ENCODE results near the gene FAM110C. TPM values are rescaled to one million over a fixed set of nuclear protein-coding genes. Genes with fewer than 3 reads are reported as not detected.

FAM110C gene, protein sequence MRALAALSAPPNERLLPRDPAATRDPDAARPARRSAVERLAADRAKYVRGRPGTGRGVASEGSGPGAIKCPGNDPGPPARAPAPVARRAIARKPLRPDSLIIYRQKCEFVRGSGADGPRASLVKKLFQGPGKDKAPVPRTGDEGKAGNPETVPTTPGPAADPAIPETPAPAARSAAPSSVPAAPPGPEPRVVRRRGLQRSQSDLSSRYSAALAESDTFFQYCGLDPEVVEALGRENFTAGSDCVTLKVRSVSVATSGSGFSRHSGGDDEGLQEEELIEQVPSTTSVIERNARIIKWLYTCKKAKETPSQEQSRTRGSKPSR
- 10 to 100 TPM; 10.7 to 22.0 (median 17.6) TPM for total RNA-seq

DNA sequence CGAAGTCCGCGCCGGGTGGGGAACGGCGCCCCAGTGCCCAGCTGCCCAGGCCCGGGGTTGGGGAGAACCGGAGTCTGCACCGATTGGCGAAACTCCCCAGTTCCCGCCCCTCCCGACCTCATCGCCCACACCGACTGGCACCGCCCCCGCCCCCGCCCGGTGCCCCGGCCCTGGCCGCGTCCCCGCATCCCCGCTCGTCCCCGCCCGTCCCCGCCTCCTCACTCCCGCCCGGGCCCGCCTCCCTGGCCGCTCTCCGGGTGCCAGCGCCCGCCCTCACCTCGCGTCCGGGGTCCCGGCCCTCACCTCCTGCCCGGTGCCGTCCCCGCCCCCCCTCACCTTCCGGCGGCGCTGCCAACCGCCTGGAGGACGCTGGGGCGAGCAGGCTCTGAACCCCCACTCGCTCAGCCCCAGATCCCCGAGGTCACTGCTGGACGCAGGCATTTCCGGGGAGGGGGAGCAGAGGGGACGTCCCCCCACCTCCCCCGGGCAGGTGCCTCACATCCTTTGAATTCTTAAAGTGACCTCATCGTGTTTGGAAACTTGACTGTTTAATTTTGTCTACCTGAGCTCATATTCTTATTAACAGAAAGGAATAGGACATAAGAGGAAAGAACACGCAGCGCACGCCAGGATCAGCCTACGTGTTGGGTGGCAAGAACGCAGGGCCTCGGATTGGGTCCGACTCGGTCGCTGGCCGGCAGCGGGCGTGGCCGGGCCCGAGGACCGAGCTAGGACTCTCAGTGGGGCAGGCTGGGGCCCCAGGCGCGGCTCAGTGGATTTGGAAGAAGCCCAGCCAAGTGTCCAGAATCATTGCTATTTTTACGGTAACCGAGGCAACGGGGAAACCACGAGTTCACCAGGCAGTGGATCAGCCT, at the start of gene FAM110C:
FAM110C (minus strand) TSS at position 35 of the 875 bp plus-strand sequence. CDS start 120 bp downstream, outside the sequence.
- DNase-seq (ENCODE audit: low spot score in 2 of 2) = peak in 1 of 2 donors; percentile 69
- H3K27ac ChIP-seq = peak within 1 kb of the TSS; percentile 52
- peak within 1 kb of the TSS; percentile 72 for H3K4me3 ChIP-seq
- H3K9me3 ChIP-seq = no peaks in the 10 kb centered on the region
- TF ChIP-seq POLR2AphosphoS5 (IDR thresholded peaks at IDR 0.05) = no peak
- no peak for TF ChIP-seq EP300 (IDR thresholded peaks at IDR 0.05)
- TF ChIP-seq POLR2A (IDR thresholded peaks at IDR 0.05) = no peak
- TF ChIP-seq, protein P1, sequence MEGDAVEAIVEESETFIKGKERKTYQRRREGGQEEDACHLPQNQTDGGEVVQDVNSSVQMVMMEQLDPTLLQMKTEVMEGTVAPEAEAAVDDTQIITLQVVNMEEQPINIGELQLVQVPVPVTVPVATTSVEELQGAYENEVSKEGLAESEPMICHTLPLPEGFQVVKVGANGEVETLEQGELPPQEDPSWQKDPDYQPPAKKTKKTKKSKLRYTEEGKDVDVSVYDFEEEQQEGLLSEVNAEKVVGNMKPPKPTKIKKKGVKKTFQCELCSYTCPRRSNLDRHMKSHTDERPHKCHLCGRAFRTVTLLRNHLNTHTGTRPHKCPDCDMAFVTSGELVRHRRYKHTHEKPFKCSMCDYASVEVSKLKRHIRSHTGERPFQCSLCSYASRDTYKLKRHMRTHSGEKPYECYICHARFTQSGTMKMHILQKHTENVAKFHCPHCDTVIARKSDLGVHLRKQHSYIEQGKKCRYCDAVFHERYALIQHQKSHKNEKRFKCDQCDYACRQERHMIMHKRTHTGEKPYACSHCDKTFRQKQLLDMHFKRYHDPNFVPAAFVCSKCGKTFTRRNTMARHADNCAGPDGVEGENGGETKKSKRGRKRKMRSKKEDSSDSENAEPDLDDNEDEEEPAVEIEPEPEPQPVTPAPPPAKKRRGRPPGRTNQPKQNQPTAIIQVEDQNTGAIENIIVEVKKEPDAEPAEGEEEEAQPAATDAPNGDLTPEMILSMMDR (IDR thresholded peaks at IDR 0.05) = no peak
- H3K27me3 ChIP-seq = peaks cover 32% of the 10 kb centered on the region
- peaks cover 36% of the 10 kb centered on the region for H3K4me1 ChIP-seq
- 4% methylated on average over 22 of the region's 75 CpGs for WGBS
- no peaks in the 10 kb centered on the region for H3K36me3 ChIP-seq

DNA sequence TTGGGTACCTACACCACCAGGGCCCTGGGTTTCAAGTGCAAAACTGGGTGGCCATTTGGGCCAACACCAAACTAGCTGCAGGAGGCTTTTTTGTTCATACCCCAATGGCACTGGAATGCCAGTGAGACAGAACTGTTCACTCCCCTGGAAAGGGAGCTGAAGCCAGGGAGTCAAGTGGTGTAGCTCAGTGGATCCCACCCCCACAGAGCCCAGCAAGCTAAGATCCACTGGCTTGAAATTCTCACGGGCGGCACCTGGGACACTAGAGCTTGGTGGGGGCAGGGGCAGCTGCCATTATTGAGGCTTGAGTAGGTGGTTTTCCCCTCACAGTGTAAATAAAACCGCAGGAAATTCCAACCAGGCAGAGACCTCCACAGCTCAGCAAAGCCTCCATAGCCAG, 46.0 kb upstream of the FAM110C start:
- no peak overlapping the region for H3K4me3 ChIP-seq
- TF ChIP-seq POLR2A (IDR thresholded peaks at IDR 0.05) (no peak), EP300 (IDR thresholded peaks at IDR 0.05) (no peak), POLR2AphosphoS5 (IDR thresholded peaks at IDR 0.05) (no peak)
- TF ChIP-seq, protein P1 (IDR thresholded peaks at IDR 0.05) = no peak
- 82% methylated on average over 3 of the region's 3 CpGs for WGBS
- no peak overlapping the region for H3K27ac ChIP-seq
- H3K4me1 ChIP-seq = no peaks in the 10 kb centered on the region
- H3K36me3 ChIP-seq = no peaks in the 10 kb centered on the region
- H3K9me3 ChIP-seq = no peaks in the 10 kb centered on the region
- H3K27me3 ChIP-seq = no peaks in the 10 kb centered on the region
- no peak for DNase-seq (ENCODE audit: low spot score in 2 of 2)

DNA sequence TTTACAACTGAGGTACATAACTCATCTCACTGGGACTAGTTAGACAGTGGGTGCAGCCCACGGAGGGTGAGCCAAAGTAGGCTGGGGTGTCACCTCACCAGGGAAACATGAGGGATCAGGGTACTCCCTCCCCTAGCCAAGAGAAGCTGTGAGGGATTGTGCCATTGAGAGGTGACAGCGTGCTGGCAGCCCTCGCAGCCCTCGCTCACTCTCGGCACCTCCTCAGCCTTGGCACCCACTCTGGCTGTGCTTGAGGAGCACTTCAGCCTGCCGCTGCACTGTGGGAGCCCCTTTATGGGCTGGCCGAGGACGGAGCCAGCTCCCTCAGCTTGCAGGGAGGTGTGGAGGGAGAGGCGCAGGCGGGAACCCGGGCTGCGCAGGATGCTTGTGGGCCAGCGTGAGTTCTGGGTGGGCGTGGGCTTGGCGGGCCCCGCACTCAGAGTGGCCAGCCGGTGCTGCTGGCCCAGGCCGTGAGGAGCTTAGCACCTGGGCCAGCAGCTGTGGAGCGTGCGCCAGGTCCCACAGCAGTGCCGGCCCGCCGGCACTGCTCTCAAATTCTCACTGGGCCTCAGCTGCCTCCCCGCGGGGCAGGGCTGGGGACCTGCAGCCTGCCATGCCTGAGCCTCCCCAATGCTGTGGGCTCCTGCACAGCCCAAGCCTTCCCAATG, 44.5 kb upstream of the FAM110C start:
- Histone ChIP-seq H3K4me3 (no peak overlapping the region), H3K9me3 (no peaks in the 10 kb centered on the region), H3K4me1 (no peaks in the 10 kb centered on the region), H3K27me3 (no peaks in the 10 kb centered on the region), H3K36me3 (no peaks in the 10 kb centered on the region), H3K27ac (no peak overlapping the region)
- TF ChIP-seq, protein P1 (IDR thresholded peaks at IDR 0.05) = no peak
- no peak for TF ChIP-seq EP300 (IDR thresholded peaks at IDR 0.05)
- TF ChIP-seq POLR2A (IDR thresholded peaks at IDR 0.05) = no peak
- TF ChIP-seq POLR2AphosphoS5 (IDR thresholded peaks at IDR 0.05) = no peak
- no CpG with 5 or more reads among the region's 25 CpGs for WGBS
- no peak for DNase-seq (ENCODE audit: low spot score in 2 of 2)

DNA sequence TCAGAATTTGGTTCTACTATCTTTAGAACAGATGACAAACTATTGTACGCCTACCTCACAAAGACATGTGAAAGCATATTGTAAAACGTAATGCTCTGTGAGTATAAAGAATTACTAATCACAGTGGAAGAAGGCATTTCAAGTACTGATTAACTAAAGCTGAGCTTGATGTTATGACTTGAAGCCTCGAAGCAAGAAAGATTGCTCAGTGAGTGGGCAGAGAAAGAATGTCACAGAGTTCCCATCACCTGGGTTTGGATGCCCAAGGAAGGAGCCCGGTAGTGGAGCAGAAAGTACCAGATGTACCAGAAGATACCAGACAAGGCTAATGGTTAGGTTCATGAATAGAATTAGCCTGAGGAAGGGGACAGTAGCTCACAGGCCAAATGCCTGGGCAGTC, 39.5 kb upstream of the FAM110C start:
- H3K9me3 ChIP-seq = no peaks in the 10 kb centered on the region
- no peak overlapping the region for H3K27ac ChIP-seq
- 85% methylated on average over 4 of the region's 4 CpGs for WGBS
- no peaks in the 10 kb centered on the region for H3K36me3 ChIP-seq
- DNase-seq (ENCODE audit: low spot score in 2 of 2) = no peak
- no peak overlapping the region for H3K4me3 ChIP-seq
- H3K27me3 ChIP-seq = peaks cover 4% of the 10 kb centered on the region
- TF ChIP-seq POLR2AphosphoS5 (IDR thresholded peaks at IDR 0.05) (no peak), POLR2A (IDR thresholded peaks at IDR 0.05) (no peak), EP300 (IDR thresholded peaks at IDR 0.05) (no peak)
- TF ChIP-seq, protein P1 (IDR thresholded peaks at IDR 0.05) = no peak
- H3K4me1 ChIP-seq = no peaks in the 10 kb centered on the region

Measured in suprapubic skin (tissue), 4 donors.